Forelimb muscle (tissue), 1 donor: Measurements from ENCODE around the gene TNFSF13. TPM values are rescaled to one million over a fixed set of nuclear protein-coding genes. Genes with fewer than 3 reads are reported as not detected.

ENCODE experiments used
- DNase-seq: peaks from one replicate; pipeline ENCODE4 v3.0.0-alpha.2; 2013; ENCODE audit warnings: low read depth
- polyA plus RNA-seq: library from polyadenylated mRNA; unstranded; fragments of 120-200 nt; gene quantifications from one replicate; pipeline ENCODE4 v1.2.1, GENCODE V29; 2013; ENCODE audit not compliant: insufficient read length

The TNFSF13 gene, protein sequence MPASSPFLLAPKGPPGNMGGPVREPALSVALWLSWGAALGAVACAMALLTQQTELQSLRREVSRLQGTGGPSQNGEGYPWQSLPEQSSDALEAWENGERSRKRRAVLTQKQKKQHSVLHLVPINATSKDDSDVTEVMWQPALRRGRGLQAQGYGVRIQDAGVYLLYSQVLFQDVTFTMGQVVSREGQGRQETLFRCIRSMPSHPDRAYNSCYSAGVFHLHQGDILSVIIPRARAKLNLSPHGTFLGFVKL
- polyA plus RNA-seq = 2.6 TPM

DNA sequence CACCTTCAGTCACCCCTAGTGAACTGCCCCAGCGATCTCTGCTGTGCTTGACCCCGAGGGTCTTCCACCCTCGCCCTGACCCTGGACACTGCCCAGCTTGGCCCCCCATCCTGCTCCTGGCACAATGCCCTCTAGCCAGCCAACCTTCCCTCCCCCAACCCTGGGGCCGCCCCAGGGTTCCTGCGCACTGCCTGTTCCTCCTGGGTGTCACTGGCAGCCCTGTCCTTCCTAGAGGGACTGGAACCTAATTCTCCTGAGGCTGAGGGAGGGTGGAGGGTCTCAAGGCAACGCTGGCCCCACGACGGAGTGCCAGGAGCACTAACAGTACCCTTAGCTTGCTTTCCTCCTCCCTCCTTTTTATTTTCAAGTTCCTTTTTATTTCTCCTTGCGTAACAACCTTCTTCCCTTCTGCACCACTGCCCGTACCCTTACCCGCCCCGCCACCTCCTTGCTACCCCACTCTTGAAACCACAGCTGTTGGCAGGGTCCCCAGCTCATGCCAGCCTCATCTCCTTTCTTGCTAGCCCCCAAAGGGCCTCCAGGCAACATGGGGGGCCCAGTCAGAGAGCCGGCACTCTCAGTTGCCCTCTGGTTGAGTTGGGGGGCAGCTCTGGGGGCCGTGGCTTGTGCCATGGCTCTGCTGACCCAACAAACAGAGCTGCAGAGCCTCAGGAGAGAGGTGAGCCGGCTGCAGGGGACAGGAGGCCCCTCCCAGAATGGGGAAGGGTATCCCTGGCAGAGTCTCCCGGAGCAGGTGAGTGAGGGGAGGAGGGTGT is at the start of gene TNFSF13:
TSS of gene TNFSF13 (plus strand) at position 207 of the 776 bp plus-strand sequence. CDS start at position 497, 290 bp downstream.
- DNase-seq = no peak

DNA sequence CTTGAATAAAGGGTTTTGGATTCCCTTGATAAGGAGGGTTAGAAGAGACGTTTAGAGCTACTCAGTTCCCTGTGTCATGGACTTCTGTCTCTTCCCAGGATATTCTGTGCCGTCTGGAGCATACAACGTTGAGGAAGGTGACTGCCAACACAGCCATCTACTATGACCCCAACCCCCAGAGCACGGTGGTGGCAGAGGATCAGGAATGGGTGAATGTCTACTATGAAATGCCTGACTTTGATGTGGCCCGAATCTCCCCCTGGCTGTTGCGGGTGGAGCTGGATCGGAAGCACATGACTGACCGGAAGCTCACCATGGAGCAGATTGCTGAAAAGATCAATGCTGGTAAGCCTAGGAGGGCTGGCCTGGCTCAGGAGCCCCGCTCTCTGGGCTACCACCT is 49.7 kb upstream of the TNFSF13 start:
- DNase-seq = no peak

DNA sequence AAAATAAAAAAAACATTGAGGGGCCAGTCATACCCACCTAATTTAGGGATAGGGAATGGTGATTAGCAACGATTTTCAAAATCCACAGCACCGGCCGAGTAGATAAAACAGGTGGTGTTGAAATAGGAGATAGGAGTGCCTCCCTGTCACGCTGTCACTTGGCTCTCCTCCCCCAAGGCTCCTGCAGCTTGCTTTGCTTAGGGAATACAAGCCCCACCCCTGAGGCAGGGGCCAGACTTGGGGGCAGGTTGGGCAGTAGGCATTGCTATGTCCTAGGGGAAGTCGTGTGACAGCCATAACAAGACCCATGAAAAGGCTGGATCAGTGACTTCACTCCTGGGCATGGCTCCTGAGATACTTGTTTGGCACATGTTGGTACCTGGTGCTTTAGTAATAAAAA is 48.6 kb upstream of the TNFSF13 start:
- DNase-seq = no peak

DNA sequence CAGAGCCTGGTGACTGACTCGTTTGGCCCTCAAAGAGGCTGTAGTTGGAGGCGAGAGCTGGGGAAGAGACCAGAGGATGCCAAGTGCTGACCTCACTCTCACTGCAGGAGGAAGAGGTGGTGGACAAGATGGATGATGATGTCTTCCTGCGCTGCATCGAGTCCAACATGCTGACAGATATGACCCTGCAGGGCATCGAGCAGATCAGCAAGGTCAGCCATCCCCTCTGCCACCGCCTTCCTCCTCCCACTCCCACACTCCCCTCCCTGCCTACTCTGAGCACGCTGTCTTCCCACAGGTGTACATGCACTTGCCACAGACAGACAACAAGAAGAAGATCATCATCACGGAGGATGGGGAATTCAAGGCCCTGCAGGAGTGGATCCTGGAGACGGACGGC is 47.4 kb upstream of the TNFSF13 start:
- DNase-seq = no peak

DNA sequence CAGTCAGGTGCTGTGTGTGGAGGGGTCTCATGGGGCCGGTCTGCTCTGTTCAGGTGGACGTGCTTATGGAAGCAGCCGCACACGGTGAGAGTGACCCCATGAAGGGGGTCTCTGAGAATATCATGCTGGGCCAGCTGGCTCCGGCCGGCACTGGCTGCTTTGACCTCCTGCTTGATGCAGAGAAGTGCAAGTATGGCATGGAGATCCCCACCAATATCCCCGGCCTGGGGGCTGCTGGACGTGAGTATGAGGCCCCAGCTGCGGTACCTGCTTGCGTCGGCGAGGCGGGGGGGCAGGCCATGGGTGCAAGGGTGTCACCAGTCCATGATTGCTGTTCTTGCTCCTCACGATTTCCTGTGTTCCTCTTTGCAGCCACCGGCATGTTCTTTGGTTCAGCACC is 46.4 kb upstream of the TNFSF13 start:
- no peak for DNase-seq

DNA sequence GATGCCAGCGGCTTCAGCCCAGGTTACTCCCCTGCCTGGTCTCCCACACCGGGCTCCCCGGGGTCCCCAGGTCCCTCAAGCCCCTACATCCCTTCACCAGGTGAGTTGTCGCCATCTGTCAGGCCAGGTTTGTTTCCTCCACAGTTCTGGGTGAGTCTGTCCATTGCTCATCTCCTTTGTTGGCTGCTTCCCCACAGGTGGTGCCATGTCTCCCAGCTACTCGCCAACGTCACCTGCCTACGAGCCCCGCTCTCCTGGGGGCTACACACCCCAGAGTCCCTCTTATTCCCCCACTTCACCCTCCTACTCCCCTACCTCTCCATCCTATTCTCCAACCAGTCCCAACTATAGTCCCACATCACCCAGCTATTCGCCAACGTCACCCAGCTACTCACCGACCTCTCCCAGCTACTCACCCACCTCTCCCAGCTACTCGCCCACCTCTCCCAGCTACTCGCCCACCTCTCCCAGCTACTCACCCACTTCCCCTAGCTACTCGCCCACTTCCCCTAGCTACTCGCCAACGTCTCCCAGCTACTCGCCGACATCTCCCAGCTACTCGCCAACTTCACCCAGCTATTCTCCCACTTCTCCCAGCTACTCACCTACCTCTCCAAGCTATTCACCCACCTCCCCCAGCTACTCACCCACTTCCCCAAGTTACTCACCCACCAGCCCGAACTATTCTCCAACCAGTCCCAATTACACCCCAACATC is 45.6 kb upstream of the TNFSF13 start:
- DNase-seq = no peak

DNA sequence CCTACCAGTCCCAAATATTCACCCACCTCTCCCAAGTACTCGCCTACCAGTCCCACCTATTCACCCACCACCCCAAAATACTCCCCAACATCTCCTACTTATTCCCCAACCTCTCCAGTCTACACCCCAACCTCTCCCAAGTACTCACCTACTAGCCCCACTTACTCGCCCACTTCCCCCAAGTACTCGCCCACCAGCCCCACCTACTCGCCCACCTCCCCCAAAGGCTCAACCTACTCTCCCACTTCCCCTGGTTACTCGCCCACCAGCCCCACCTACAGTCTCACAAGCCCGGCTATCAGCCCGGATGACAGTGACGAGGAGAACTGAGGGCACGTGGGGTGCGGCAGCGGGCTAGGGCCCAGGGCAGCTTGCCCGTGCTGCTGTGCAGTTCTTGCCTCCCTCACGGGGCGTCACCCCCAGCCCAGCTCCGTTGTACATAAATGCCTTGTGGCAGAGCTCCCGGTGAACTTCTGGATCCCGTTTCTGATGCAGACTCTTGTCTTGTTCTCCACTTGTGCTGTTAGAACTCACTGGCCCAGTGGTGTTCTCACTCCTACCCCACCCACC is 44.6 kb upstream of the TNFSF13 start:
- DNase-seq = no peak

DNA sequence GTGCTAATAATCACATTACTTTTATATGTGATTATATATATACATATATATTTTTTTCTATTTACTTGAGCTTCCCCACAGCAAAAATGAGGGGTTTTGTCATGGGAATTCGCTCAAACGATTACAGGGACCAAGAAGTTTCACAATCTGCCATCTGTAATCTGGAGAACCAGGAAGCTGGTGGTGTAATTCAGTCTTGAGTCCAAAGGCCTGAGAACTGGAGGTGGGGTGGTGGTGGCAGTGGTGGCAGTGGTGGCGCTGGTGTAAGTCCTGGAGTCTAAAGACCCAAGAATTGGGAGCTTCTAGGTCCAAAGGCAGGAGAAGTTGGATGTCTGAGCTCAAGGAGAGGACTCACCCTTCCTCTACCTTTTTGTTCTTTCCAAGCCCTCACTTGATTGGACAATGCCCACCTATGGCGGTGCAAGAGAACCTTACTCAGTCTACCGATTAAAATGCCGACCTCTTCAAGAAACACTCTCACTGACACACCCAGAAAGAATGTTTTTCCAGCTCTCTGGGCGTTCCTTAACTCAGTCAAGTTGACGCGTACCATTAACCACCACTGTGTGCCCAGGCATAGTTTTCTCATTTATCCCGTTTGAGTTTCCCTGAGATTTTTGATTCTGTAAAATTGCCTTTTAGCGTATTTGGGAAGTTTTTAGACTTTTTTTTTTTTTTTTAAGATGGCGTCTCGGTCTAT is 42.5 kb upstream of the TNFSF13 start:
- no peak for DNase-seq

DNA sequence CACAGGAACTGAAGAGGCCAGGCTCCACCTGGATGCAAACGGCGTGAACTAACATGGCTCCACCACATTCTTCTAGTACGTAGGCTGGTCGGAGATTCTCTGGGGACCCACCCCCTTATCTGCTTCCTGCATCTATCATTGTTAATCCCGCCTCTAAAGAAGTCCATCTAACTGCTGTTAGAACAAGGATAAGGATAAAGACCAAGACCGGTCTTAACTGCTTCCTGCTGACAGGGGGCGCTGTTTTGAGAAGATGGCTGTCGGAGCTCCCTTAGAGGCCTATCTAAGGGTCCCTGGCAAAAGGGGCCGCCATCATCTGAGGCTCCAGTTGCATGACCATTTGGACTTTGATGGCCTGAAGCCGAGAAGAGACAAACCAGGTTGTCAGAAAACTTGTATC is 35.5 kb upstream of the TNFSF13 start:
- DNase-seq = no peak

DNA sequence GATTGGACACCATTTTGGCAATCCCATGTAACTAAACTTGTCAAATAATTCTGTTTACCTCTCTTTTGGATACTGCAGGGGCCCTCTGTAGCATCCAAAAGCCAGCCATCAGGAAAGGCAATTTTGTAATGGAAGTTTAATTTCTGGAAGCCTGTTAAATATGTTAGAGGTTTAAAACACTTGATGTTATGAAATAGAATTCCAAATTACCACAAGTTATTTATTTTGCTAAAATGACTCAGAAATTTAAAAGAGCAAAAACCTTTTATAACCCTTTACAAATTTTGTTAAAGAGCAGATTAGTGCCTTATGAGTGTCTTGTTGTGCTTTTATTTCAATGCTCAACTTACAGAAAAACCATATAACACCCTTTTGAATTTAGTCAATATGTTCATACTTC is 29.7 kb upstream of the TNFSF13 start:
- DNase-seq = no peak

DNA sequence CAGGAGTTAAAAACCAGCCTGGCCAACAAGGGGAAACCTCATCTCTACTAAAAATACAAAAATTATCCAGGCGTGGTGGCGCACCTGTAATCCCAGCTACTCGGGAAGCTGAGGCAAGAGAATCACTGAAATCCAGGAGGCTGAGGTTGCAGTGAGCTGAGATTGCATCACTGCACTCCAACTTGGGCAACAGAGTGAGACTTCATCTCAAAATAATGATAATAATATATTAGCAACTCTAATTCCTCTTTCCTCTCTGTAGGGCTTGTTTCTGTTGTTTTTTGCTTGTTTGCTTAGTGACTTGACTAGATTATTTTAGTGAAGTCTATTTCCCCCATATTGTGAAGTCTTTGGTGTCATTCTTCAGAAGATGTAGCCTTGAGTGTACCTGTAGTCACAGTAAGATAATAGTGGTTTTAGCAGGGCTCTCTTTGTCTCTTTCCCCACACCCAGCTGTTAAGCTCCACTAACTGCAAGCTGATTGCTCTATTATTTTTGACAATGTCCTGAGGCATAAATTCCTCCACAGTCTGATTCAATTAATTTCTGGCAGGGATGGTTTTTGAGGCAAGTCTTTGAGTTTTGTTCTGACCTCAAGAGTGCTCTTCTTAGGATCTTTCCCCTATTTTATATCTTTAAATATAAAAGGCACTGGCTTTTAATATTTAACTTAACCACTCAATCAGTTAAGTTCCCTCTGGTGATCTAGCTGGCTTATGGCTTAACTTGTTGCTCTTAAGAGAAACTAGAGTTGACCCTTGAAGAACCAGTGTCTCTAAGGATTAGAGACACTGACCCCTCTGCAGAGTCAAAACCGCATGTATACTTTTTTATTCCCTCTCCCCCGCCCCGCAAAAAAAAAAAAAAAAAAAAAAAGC is 28.3 kb upstream of the TNFSF13 start:
- no peak for DNase-seq

DNA sequence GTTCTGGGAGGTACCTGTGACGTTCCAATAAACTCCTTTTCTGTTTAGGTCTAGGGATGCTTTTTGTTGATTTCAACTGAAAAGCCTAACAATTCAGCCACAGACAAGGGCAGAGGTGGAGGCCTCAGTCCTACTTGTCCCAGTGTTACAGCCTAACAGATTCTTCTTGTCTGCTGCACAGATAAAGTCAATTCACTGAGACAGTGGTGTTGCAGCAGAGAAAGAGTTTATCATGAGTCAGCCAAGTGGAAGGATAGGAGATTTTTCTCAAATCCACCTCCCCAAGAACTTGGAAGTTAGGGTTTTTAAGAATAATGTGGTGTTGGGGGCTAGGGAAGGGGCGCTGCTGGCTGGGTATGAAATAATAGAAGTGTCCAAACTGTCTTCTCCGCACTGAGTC is 20.5 kb upstream of the TNFSF13 start:
- no peak for DNase-seq

DNA sequence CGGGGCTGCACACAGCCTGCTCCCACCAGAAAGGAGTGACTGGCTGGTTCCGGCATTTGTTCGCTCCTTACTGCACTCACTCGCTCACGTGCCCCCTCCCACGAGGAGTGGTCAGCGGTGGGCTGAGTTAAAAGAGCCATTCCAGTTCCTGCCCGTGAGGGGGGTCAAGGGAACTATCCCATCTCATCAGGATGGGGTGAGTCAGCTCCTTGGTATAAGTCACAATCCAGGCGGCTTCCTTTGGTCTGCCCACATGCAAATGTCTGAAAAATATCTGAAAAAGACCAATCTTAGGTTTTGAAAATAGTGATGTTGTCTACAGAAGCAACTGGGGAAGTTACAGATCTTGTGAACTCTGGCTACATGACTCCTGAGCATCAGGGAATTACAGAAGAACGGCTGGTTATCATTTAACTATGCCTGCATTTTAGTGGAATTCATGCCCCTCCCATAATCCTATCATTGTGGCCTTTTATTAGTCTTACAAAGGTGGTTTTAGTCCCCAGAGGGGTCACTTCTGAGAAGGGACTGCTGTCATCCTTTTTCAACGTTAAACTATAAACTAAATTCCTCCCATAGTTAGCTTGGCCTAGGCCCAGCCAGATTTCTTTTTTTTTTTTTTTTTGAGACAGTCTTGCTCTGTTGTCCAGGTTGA is 19.5 kb upstream of the TNFSF13 start:
- no peak for DNase-seq

DNA sequence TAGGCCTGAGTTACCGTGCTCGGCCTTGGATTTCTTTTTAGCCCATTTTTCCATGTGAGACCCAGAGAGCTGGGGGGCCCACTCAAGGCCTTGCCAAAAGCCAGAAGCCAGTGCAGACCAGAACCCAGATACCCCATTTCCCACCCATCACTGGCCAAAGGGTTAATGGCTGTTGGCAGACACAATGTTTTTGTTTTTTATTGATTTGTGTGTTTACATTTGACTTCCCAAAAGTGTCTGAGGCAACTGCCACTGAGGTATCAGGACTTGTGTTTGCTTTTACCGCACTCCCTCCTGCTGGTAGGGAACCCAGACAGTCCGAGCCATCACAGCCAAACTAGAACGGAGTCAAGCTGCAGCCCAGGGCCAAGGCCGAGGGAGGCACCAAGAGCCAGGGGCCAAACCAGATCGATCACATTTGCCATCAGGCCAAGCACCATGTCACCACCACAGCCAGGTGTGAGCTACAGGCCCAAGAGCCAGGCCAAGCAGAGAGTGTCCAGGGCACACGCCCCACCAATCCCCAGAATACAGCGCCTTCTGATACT is 17.4 kb upstream of the TNFSF13 start:
- DNase-seq = no peak

DNA sequence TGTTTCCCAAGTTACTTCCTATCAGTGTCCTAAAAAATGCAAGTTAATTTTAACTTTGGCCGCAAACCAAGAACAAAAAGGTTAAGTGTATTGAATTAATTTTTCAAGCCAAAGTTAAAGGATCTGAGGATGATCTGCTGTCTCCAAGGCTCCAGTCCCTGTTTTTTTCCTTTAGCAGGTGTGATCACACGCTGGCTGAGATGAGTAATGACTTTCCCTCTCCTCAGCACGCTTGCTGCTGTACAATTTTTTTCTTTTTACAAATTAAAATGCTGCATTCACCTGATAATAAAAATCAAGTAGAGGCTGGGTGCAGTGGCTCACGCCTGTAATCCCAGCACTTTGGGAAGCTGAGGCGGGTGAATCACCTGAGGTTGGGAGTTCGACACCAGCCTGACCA is 13.6 kb upstream of the TNFSF13 start:
- no peak for DNase-seq

DNA sequence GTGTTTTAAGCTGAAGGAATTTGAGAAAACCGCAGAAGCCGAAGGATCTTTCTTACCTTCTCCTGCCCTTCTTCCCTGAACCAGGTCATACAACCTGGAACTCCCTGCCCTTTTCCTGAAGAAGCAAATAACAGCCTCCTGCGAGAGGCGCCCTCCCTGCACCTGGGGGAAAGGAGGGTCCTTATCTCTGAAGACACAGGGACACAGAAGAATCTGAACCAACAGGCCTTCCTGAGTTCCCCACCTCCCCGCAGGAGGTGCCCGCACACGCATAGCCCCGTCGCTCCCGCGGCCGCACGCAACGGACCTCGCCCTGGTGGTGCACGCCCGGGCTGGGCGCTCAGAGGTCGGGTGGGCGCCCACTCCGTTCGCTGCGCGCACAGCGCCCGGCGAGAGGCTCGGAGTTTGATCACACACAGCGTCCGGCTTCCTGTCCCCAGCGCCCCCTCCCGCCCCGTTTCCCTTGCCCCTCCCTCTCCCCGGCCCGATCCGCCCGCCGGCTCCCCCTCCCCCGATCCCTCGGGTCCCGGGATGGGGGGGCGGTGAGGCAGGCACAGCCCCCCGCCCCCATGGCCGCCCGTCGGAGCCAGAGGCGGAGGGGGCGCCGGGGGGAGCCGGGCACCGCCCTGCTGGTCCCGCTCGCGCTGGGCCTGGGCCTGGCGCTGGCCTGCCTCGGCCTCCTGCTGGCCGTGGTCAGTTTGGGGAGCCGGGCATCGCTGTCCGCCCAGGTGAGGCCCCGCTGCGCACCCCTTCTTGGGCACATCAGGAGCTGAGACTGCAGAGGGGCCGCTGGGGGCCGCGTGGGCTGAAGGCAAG is 9.8 kb upstream of the TNFSF13 start, which contains the start of gene TNFSF12:
TSS of gene TNFSF12 (plus strand) at position 474 of the 816 bp plus-strand sequence. CDS start at position 570, 96 bp downstream.
- DNase-seq = no peak

DNA sequence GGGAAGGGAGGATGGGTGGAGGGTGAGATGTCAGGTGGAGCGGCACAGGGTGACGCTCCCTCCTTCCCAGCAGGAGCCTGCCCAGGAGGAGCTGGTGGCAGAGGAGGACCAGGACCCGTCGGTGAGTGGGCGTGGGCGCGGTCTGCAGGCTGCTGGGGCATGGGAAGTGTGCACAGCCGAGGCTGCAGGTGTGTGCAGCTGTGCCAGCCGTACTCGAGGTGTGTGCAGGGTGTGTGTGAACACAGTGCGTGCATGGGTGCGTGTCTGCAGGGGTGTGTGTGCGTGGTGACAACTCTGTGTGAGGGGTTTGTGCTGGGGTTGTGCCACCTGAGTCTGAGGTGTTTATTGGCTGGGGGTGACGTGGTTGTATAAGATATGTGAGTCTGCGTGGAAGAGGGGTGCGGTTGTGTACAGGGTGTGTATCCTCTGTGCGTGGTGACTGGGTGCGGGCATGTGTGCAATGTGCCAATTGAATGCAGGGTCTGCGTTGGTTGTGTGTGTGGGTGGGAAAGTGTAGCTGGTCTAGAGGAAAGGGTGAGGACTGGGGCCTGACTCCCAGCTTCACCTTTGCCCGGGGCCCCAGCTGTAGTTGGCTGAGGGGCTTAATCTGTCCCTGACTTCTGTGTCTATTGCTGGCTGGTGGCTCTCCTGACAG is 9.0 kb upstream of the TNFSF13 start:
- DNase-seq = no peak

DNA sequence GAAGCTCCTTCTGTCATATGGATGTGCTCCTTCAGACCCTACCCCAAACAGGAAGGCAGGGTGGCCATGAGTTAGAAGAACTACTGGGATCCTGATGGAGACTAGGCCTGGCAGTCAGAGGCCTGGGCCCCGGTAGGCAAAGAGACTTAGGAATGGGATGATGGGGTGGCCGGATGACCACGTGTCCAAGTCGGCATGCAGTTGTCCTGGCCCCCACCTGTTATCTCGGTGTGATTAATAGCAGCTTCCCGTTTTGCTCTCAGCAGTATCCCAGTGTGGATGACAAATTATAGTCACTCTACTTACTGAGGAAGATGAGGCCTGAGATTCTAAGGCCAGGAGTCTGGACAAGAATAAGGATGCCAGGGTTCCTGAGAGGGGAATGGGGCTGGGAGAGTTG is 8.2 kb upstream of the TNFSF13 start:
- DNase-seq = no peak
